B cell (primary cell): ENCODE results near the gene FAM118B.

Source experiments
- EZH2 ChIP-seq: IDR thresholded peaks from 2 replicates; pipeline ENCODE4 v1.6.1; 2012; ENCODE audit warnings: borderline replicate concordance, low read depth, mild to moderate bottlenecking, moderate library complexity, low read length; ENCODE audit not compliant: insufficient read depth, poor library complexity, severe bottlenecking
- TF ChIP-seq, protein P1 (sequence below): fragments of 200-600 bp; IDR thresholded peaks from one replicate; pipeline ENCODE4 v1.8.0; 2022; ENCODE audit warnings: antibody characterized with exemption, mild to moderate bottlenecking

DNA sequence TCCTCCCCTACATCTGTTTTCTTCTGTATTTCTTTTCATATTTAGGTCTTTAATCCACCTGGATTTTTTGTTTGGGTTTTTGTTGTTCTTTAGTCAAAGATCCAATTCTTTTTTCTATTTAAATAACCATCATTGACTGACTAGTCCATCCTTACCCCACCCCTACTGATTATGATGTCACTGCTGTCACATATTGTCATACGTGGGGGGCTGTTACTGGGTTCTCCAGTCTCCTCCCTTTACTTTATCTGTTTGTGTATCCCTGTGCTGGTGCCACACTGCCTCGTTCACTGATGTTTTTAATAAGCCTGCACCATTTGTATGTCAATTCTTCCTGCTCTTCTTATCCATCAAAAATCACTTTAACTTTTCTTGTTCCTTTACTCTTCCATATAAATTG is 85.4 kb downstream of the FAM118B start:
- TF ChIP-seq, protein P1, sequence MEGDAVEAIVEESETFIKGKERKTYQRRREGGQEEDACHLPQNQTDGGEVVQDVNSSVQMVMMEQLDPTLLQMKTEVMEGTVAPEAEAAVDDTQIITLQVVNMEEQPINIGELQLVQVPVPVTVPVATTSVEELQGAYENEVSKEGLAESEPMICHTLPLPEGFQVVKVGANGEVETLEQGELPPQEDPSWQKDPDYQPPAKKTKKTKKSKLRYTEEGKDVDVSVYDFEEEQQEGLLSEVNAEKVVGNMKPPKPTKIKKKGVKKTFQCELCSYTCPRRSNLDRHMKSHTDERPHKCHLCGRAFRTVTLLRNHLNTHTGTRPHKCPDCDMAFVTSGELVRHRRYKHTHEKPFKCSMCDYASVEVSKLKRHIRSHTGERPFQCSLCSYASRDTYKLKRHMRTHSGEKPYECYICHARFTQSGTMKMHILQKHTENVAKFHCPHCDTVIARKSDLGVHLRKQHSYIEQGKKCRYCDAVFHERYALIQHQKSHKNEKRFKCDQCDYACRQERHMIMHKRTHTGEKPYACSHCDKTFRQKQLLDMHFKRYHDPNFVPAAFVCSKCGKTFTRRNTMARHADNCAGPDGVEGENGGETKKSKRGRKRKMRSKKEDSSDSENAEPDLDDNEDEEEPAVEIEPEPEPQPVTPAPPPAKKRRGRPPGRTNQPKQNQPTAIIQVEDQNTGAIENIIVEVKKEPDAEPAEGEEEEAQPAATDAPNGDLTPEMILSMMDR, result no peak
- no peak for TF ChIP-seq EZH2
